ENCODE data around the gene EME2. TPM values are rescaled to one million over a fixed set of nuclear protein-coding genes. Genes with fewer than 3 reads are reported as not detected.

The EME2 gene
- total and polyA plus RNA-seq, 2 of the 13 experiments (the other 11 are each of a cell fraction or from before 2014, with no cell fraction given), result 4.4 to 7.6 TPM

- no peak for DNase-seq (ENCODE audit: low spot score)
- Histone ChIP-seq H3K4me2 (ENCODE audit: low read depth, low read length) (no peak overlapping the region), H3K27ac (ENCODE audit: extremely low read length, insufficient read depth, low read length) (no peak overlapping the region), H3K4me1 (ENCODE audit: insufficient read depth, low read length) (no peaks in the 10 kb centered on the region), H3K9me3 (ENCODE audit: low read length) (no peaks in the 10 kb centered on the region), H3K4me3 (replicated peaks in 1 of 3; ENCODE audit: insufficient read depth in 1 of 3, low read depth in 2 of 3, low read length in 3 of 3) (no peak overlapping the region), H3K9ac (ENCODE audit: insufficient read depth, low read depth, low read length) (no peak overlapping the region), H3K27me3 (ENCODE audit: control insufficient read depth in 1 of 2, insufficient read depth in 2 of 2, low read length in 2 of 2) (no peaks in the 10 kb centered on the region), H2AFZ (ENCODE audit: low read length) (no peak overlapping the region), H3K36me3 (replicated peaks in 1 of 2; ENCODE audit: control insufficient read depth in 1 of 2, insufficient read depth in 2 of 2, low read length in 2 of 2) (peaks cover 20 to 39% of the 10 kb centered on the region in 2 experiments; a peak in 4 of 5 replicates), H3K79me2 (ENCODE audit: insufficient read depth, low read length) (peaks cover under 1% of the 10 kb centered on the region), H4K20me1 (ENCODE audit: insufficient read depth, low read length) (no peaks in the 10 kb centered on the region)
- TF ChIP-seq SRSF1 (optimal IDR thresholded peaks at IDR 0.05; ENCODE audit: low read depth, low read length), result no peak
- FAIRE-seq, result no peak
- no TSS peak for BruUV-seq (replicated peaks)
- in situ Hi-C loops (cut with HindIII; ENCODE audit: extremely low pct_ligation_motif_present, low pct_unique_long_range_greater_than_20kb) (no loop called here), intact Hi-C loops (cut with micrococcal nuclease; ENCODE audit: unreplicated experiment) (no loop called here)
- ChIA-PET CTCF (ENCODE audit: low intra/inter-chr PET ratio, low total read pairs) (no interaction called here), POLR2A (no interaction called here)
- no peak for ATAC-seq
- WGBS (ENCODE audit: low lambda C conversion rate), result 87% methylated on average over 3 of the region's 18 CpGs
Measured at GRCh38 chr16:1766701-1767100, 5.9 kb upstream of the EME2 start.

GRCh38 chr16:1767116-1767994 lies 5.3 kb upstream of the EME2 start:
- in situ Hi-C loops (cut with HindIII; ENCODE audit: extremely low pct_ligation_motif_present, low pct_unique_long_range_greater_than_20kb), result no loop called here
- no TSS peak for BruUV-seq (replicated peaks)
- TF ChIP-seq KAT7 (CRISPR knock-in tag; IDR thresholded peaks at IDR 0.05; ENCODE audit: borderline replicate concordance) (no peak), AGO2 (optimal IDR thresholded peaks at IDR 0.05; ENCODE audit: low read depth, low read length) (peak; percentile 50)
- FAIRE-seq, result no peak
- Histone ChIP-seq H4K20me1 (ENCODE audit: insufficient read depth, low read length) (no peaks in the 10 kb centered on the region), H3K79me2 (ENCODE audit: insufficient read depth, low read length) (peaks cover 7% of the 10 kb centered on the region), H3K27ac (ENCODE audit: extremely low read length, insufficient read depth, low read length) (no peak overlapping the region), H3K4me3 (replicated peaks in 1 of 3; ENCODE audit: insufficient read depth in 1 of 3, low read depth in 2 of 3, low read length in 3 of 3) (no peak overlapping the region), H3K4me2 (ENCODE audit: low read depth, low read length) (no peak overlapping the region), H3K36me3 (replicated peaks in 1 of 2; ENCODE audit: control insufficient read depth in 1 of 2, insufficient read depth in 2 of 2, low read length in 2 of 2) (peaks cover 19 to 35% of the 10 kb centered on the region in 2 experiments; a peak in 4 of 5 replicates), H3K27me3 (ENCODE audit: control insufficient read depth in 1 of 2, insufficient read depth in 2 of 2, low read length in 2 of 2) (no peaks in the 10 kb centered on the region; a peak in 1 of 5 replicates), H3K4me1 (ENCODE audit: insufficient read depth, low read length) (no peaks in the 10 kb centered on the region), H3K9ac (ENCODE audit: insufficient read depth, low read depth, low read length) (no peak overlapping the region), H3K9me3 (ENCODE audit: low read length) (no peaks in the 10 kb centered on the region), H2AFZ (ENCODE audit: low read length) (no peak overlapping the region)
- no peak for ATAC-seq
- CTCF ChIA-PET (ENCODE audit: low intra/inter-chr PET ratio, low total read pairs), result no interaction called here
- 96% methylated on average over 32 of the region's 42 CpGs for WGBS (ENCODE audit: low lambda C conversion rate)
- POLR2A ChIA-PET, result interaction anchor here (2.7 kb wide), 1 partner anchor 15 kb away, joined by 7 read pairs; the partner anchor contains the start of genes NUBP2 and SPSB3
- DNase-seq (ENCODE audit: low spot score), result no peak
- intact Hi-C loops (cut with micrococcal nuclease; ENCODE audit: unreplicated experiment), result no loop called here

All from HepG2 (cell line).